Peyer's patch (tissue), 4 donors: Measurements from ENCODE around the gene TEX264. TPM values are rescaled to one million over a fixed set of nuclear protein-coding genes. Genes with fewer than 3 reads are reported as not detected.

ENCODE experiments used
- DNase-seq, 3 donors: peaks; one replicate each; pipeline ENCODE4 v3.0.0-alpha.2; 2017 to 2019
- H3K27ac ChIP-seq, 4 donors: fragments of 200-600 bp; sonication (generic); one replicate each; pipeline ENCODE4 v1.5.1; 2016 to 2019
- H3K27me3 ChIP-seq, 2 donors: fragments of 200-600 bp; sonication (generic); one replicate each; pipeline ENCODE4 v1.5.1; 2019
- H3K36me3 ChIP-seq, 3 donors: fragments of 200-600 bp; sonication (generic); one replicate each; pipeline ENCODE4 v1.5.1; 2016 to 2019
- H3K4me1 ChIP-seq, 4 donors: fragments of 200-600 bp; sonication (generic); one replicate each; pipeline ENCODE4 v1.5.1; 2016 to 2019
- H3K4me3 ChIP-seq, 4 donors: fragments of 200-600 bp; sonication (generic); 1 replicate in 3 of 4; 2 replicates in 1 of 4; pipeline ENCODE4 v1.5.1; 2016 to 2019; ENCODE audit warnings: mild to moderate bottlenecking in 1 of 4
- H3K9me3 ChIP-seq, 4 donors: fragments of 200-600 bp; sonication (generic); one replicate each; pipeline ENCODE4 v1.5.1; 2016 to 2019; ENCODE audit warnings: mild to moderate bottlenecking in 1 of 4
- CTCF ChIP-seq, 6 experiments: fragments of 450-650 bp in 4 of 6; fragments of 200-600 bp in 2 of 6; sonication (generic) in 1 of 6; IDR thresholded peaks; one replicate each; pipeline ENCODE4 v1.5.1; 2017 to 2019; ENCODE audit warnings: antibody characterized with exemption in 6 of 6, mild to moderate bottlenecking in 3 of 6, moderate library complexity in 1 of 6
- POLR2A ChIP-seq, 2 donors: fragments of 450-650 bp; IDR thresholded peaks; one replicate each; pipeline ENCODE4 v1.5.1; 2017; ENCODE audit warnings: antibody characterized with exemption in 2 of 2, mild to moderate bottlenecking in 2 of 2, moderate library complexity in 2 of 2
- total RNA-seq, 4 donors: library from RNA; depleted of rRNA; stranded (reverse); fragments of >200 nt; gene quantifications; one replicate each; pipeline ENCODE4 v1.1.0, GENCODE V29; 2016

Gene TEX264
- total RNA-seq, 4 donors from 2014 or later: 22.3 to 118 (median 83.2) TPM

- Histone ChIP-seq H3K4me3 (no peak overlapping the region), H3K27me3 (no peaks in the 10 kb centered on the region), H3K27ac (peak overlapping the region in 3 of 4 donors; percentile 45 to 61 (median 56)), H3K4me1 (peaks cover 0 to 36% (median 27%) of the 10 kb centered on the region in 4 donors), H3K9me3 (no peaks in the 10 kb centered on the region), H3K36me3 (peaks cover 0 to 52% (median 0%) of the 10 kb centered on the region in 3 donors)
- no peak for DNase-seq
- TF ChIP-seq POLR2A (IDR thresholded peaks at IDR 0.05) (no peak), CTCF (IDR thresholded peaks at IDR 0.05) (no peak)
Measured at GRCh38 chr3:51684971-51685751, 14.1 kb downstream of the TEX264 start.

GRCh38 chr3:51686056-51686455 is 15.0 kb downstream of the TEX264 start:
- TF ChIP-seq POLR2A (IDR thresholded peaks at IDR 0.05) (no peak), CTCF (IDR thresholded peaks at IDR 0.05) (no peak)
- peak overlapping the region; percentile 40 to 61 (median 50) for H3K27ac ChIP-seq
- peaks cover 0 to 57% (median 0%) of the 10 kb centered on the region in 3 donors for H3K36me3 ChIP-seq
- H3K4me1 ChIP-seq: peaks cover 0 to 27% (median 24%) of the 10 kb centered on the region in 4 donors
- H3K4me3 ChIP-seq: no peak overlapping the region
- H3K27me3 ChIP-seq: no peaks in the 10 kb centered on the region
- H3K9me3 ChIP-seq: no peaks in the 10 kb centered on the region
- no peak for DNase-seq

GRCh38 chr3:51686512-51687215 is 15.6 kb downstream of the TEX264 start:
- peaks cover 0 to 63% (median 0%) of the 10 kb centered on the region in 3 donors for H3K36me3 ChIP-seq
- no peak overlapping the region for H3K4me3 ChIP-seq
- no peaks in the 10 kb centered on the region for H3K27me3 ChIP-seq
- TF ChIP-seq POLR2A (IDR thresholded peaks at IDR 0.05) (no peak), CTCF (IDR thresholded peaks at IDR 0.05) (no peak)
- peaks cover 0 to 21% (median 19%) of the 10 kb centered on the region in 4 donors for H3K4me1 ChIP-seq
- peak; percentile 59 to 89 (median 83) for DNase-seq
- H3K9me3 ChIP-seq: no peaks in the 10 kb centered on the region
- peak overlapping the region in 3 of 4 donors; percentile 45 to 61 (median 56) for H3K27ac ChIP-seq

- peaks cover 0 to 72% (median 0%) of the 10 kb centered on the region in 3 donors for H3K36me3 ChIP-seq
- H3K4me1 ChIP-seq: peaks cover 0 to 13% (median 12%) of the 10 kb centered on the region in 4 donors
- TF ChIP-seq CTCF (IDR thresholded peaks at IDR 0.05) (no peak), POLR2A (IDR thresholded peaks at IDR 0.05) (no peak)
- no peaks in the 10 kb centered on the region for H3K9me3 ChIP-seq
- H3K4me3 ChIP-seq: no peak overlapping the region
- H3K27me3 ChIP-seq: no peaks in the 10 kb centered on the region
- no peak overlapping the region for H3K27ac ChIP-seq
- DNase-seq: no peak
Measured at GRCh38 chr3:51687431-51688205, 16.6 kb downstream of the TEX264 start.

GRCh38 chr3:51688206-51688600 is 17.2 kb downstream of the TEX264 start:
- peaks cover 0 to 77% (median 0%) of the 10 kb centered on the region in 3 donors for H3K36me3 ChIP-seq
- no peak for DNase-seq
- H3K27ac ChIP-seq: no peak overlapping the region
- no peak overlapping the region for H3K4me3 ChIP-seq
- no peaks in the 10 kb centered on the region for H3K27me3 ChIP-seq
- no peak for TF ChIP-seq CTCF (IDR thresholded peaks at IDR 0.05)
- TF ChIP-seq POLR2A (IDR thresholded peaks at IDR 0.05): no peak
- H3K9me3 ChIP-seq: no peaks in the 10 kb centered on the region
- H3K4me1 ChIP-seq: peaks cover 0 to 13% (median 11%) of the 10 kb centered on the region in 4 donors
